Effector CD4-positive, alpha-beta T cell (primary cell): ENCODE data around the gene BATF2. TPM values are rescaled to one million over a fixed set of nuclear protein-coding genes. Genes with fewer than 3 reads are reported as not detected.
"Not testable (repeated sequence)": the region's sequence is repeated elsewhere in the genome, so short reads cannot be mapped to it uniquely, and the experiment has no call there.

Experiments
- DNase-seq: peaks from one replicate; pipeline ENCODE4 v3.0.0-alpha.2; 2020
- total RNA-seq: gene quantifications from one replicate; lab custom pipeline; 2026; lab: John Stamatoyannopoulos, UW

BATF2 gene, protein sequence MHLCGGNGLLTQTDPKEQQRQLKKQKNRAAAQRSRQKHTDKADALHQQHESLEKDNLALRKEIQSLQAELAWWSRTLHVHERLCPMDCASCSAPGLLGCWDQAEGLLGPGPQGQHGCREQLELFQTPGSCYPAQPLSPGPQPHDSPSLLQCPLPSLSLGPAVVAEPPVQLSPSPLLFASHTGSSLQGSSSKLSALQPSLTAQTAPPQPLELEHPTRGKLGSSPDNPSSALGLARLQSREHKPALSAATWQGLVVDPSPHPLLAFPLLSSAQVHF
- total RNA-seq: not detected

DNA sequence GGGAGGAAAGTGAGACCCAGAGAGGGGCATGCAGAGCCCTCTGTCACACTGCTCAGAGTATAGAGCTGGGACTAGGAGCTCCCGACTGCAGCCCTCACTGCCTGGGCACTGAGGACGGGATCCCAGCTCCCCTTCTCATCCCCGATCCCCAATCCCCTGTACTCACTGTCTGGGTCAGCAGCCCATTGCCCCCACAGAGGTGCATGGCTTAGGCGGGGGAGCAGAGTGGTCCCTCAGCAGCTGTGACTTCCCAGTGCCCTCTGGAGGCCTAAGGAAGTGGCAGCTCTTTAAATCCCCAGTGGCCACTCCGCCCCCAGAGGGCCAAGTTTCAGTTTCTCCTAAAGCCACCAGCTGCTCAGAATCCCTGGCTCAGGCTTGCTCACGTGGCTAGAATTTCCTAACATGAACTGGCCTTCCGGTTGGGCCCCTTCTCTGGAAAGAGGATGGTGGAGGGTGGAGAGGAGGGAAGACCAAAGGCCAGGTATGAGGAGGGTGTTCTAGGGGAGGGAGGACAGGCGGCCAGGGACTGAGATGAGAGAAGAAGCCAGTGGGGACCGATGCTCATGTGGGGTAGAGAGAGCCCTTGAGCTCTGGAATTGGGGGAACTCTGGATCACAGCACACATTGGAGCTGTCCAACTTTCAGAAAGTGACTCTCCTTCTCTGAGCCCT lies at the start of gene BATF2:
BATF2 (minus strand) TSS at position 262 of the 671 bp plus-strand sequence; CDS start at position 205, 57 bp downstream.
- DNase-seq: no peak

DNA sequence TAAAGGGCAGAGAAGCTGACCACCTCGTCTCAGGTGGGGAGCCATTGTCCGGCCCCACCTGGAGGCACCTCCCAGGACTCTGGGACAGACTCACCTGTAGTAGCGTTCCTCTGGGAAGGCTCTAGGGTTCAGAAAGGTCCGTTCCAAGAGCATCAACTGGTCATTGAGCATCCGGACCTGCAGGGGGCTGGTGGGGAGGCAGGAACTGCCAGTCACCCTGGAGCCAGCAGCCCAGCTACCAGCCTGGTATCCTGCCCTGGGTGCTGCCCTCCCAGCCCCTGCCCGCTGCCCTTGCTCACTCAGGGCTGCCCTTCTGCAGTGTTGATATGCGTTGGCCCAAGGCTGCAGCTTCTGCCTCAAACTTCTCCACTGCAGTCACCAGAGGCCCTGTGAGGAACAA lies 49.0 kb upstream of the BATF2 start:
- DNase-seq: no peak

DNA sequence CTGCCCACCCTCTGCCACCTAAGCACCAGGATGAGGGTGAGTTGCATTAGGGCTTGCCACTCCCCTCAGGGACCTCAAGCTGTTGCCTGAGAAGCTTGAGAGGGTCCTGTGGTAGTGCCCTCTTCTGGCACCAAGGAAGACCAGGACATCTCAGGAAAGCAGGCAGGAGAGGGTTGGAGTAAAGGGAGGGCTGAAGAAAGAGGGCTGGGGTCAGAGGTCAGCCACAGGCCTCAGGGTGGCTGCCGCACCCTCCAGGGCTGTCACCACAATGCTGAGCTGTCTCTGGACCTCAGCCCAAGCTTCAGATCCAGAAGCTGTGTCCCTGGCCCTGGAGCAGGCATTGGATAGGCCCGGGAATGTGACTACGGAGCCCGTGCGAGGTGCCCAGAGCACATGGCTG lies 48.3 kb upstream of the BATF2 start:
- DNase-seq: no peak

DNA sequence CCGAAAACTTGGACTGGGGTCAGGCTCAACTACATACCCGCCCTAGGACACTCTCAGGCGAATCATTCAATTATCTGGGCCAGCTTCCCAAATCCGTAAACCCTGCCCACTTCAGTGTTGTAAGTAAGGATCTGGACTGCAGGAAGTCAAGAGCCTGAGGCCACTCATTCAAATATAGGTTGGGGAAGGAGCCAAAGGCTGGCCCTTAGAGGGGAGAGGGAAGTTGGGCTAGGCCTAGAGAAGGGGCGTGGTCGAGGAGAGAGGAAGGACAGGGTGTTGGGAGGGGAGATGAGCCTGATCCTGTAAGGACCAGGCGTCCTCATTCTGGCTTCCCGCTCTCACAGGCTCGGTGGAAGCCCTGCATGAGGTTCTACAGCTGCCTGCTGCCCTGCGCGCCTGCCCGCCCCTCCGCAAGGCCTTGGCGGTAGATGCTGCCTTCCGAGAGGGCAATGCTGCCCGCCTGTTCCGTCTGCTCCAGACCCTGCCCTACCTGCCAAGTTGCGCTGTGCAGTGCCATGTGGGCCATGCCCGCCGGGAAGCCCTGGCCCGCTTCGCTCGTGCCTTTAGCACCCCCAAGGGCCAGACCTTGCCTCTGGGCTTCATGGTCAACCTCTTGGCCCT lies 47.2 kb upstream of the BATF2 start:
- DNase-seq: no peak

DNA sequence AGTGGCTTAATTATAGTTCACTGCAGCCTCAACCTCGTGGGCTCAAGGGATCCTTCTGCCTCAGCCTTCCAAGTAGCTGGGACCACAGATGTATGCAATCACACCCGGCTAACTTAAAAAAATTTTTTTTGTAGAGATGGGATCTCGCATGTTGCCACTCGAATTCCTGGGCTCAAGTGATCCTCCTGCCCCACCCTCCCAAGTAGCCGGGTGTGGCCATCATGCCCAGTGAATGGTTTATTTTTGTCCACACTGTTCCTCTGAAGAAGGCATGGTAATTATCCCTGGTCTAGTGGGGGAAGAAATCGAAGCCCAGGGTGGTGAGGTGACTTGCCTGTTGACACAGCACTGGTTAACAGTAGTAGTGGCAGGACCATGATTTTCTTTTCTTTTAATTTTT lies 46.1 kb upstream of the BATF2 start:
- no peak for DNase-seq

DNA sequence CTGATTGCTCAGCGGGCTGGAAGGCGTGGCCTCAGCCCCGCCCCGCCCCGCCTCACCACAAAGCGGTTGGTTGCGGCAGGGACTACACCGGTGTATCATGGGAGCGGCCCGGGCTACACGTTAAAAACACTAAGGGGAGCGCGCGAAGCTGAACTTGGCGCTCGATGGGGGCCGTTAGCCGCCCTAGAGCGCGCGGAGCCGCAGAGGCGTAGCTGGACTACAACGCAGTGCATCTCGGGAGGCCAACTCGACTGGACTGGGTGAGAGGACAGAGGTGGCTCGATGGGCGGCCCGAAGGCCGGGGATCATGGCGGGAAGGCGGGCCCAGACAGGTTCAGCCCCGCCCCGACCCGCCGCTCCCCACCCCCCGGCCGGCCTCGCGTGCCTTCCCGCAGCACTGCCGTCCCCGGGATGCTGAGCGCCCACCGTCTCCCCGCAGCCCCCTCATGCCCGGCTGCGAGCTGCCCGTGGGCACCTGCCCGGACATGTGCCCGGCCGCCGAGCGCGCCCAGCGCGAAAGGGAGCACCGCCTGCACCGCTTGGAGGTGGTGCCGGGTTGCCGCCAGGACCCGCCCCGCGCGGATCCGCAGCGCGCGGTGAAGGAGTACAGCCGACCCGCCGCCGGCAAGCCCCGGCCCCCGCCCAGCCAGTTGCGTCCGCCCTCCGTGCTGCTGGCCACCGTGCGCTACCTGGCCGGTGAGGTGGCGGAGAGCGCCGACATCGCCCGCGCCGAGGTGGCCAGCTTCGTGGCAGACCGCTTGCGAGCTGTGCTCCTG lies 44.3 kb upstream of the BATF2 start, which contains the start of gene SAC3D1:
SAC3D1 (plus strand) TSS at position 364 of the 776 bp plus-strand sequence; CDS start at position 447, 83 bp downstream.
- DNase-seq: peak; percentile 74

DNA sequence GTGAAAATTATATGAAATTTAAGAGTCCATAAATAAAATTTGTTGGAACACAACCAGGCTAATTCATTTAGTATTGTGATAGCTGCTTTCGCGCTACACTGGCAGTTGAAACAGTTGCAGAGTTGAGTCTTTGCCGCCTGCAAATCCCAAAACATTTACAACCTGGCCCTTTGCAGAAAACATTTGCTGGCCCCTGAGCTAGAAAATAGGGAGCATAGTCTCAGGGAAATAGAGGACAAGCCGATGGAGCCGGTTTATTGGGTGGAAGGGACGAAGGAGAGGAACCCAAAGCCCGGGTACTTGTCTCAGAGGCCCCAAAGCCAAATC lies 43.7 kb upstream of the BATF2 start:
- DNase-seq: no peak

DNA sequence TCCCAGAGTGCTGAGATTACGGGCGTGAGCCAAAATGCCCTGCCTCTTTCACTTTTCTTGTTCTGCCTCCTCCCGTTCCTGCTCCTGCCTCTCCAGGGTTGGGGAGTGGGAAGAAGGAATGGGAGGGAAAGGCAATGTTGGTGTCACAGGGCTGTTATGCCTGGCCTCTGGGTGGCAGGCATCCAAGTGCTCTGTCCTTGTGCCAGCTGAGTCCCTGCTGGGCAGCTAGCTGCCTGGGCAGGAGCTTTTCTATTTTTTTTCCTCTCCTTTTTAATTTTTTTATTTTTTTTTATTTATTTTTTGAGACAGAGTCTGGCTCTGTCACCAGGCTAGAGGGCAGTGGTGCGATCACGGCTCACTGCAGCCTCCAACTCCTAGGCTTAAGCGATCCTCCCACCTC lies 40.2 kb upstream of the BATF2 start:
- DNase-seq: no peak

DNA sequence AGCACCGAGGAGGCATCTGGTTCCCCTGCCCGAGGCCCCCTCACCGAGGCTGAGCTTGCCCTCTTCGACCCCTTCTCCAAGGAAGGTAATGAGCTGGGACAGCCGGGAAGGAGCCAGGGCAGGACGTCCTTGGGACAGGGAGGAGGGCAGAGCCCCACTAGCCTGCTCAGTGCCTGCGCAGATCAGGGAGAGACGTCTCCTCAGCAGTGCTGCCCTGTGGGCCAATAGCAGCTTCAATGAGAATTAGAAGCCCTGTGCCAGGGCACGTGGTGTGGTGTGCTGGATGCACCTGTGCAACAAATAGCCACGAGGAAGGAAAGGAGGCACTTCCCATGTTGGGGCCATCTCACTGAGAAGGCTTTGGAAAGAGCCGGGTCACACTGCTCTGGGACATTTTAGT lies 38.8 kb upstream of the BATF2 start:
- no peak for DNase-seq

DNA sequence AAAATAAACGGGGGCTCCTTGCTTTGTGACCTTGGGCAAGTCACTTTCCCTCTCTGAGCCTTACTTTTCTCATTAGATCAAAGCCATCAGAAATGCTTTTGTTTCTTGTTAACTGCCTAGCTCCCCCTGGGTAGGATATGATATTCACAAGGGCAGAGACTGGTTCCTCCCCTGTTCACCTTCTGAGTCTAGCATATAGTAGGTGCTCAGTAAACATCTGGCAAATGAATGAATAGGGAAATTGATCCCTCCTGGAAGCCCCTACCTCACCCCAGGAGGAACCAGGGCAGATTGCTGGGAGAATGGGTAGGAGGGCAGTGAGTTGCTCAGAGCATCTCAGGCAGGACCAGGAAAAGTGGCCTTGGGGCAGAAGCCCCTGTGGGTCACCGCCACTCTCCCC lies 37.7 kb upstream of the BATF2 start:
- DNase-seq: no peak

DNA sequence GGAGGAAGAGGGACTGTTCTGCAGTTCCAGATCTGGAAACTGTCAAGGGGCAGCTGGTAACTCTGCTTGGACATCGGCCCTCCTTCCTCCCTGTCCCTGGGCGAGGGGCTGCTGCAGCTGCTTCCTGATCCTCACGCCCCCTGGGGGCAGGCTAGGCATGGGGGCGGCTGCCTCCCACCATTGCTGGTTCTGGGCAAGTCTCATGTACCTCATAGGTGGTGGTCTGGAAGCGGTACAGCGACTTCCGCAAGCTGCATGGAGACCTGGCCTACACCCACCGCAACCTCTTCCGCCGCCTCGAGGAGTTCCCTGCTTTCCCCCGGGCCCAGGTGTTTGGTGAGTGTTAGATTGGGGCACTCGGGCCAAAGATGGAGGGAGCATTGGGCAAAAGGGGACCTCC lies 35.4 kb upstream of the BATF2 start:
- no peak for DNase-seq

DNA sequence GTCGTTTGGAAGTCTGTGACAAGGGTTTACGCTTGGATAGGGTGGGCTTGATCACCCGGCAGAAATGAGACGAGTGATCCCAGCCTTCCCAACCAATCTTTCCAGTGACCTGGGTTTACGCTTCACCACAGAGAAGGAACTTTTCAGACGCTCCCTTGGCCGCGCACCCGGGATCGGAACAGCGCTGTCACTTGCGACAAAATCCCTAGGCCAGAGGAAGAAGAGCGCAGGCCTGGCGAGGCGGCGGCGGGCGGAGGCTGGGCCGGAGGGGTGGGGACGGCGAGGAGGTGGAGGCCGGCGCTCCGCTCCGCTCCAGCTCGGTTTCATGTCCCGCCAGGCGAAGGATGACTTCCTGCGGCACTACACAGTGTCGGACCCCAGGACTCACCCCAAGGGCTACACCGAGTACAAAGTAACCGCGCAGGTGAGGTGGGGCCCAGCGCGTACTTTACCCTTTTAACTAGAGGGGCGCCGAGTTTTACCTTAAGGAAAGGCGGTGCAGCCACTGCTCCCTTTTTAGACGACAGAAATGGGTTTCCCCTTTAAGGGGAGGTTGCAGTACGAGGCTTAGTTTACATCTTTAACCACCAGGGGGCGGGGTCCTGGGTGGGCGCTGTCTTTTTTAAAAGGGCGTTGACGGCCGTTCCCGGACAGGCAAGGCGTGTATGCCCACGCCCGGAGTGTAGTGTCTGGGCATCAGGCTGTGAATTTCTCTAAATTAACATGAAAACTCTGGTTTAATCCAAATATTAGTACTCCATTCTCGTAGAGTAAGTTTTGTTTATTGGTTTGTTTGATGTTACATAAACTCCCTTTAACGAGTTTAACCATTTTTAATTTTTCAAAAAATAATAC lies 30.7 kb upstream of the BATF2 start, which contains the start of gene SNX15:
SNX15 (plus strand) TSS at position 227 of the 855 bp plus-strand sequence; CDS start at position 326, 99 bp downstream.
- peak; percentile 89 for DNase-seq

DNA sequence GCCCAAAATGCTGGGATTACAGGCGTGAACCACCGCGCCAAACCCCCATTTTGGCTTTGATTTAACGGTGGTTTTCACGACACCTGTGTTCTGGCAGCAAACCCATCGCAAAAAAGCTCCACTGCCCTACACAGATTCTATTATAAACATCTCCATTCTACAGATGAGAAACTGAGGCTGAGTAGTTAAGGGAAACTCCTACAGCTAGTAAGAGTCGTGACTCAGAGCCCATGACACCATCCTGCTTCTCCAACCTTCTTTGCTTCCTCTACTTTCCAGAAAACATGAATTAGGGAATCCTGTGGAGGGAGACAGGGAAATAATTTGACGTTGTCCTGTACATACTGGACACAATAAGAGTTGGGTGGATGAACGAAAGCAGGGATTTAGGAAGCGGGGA lies 30.0 kb upstream of the BATF2 start:
- DNase-seq: no peak

DNA sequence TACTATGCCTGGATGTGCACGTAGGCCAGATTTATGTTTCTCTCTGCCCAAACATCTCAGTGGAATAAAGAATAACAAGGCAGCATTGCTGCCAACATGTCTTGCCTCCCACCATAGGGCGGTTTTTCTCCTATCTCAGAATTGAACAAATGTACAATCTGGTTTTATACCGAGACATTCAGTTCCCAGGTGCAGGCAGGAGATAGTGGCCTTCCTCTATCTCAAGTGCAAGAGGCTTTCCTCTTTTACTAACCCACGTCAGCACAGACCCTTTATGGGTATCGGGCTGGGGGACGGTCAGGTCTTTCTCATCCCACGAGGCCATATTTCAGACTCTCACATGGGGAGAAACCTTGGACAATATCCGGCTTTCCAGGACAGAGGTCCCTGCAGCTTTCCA lies 26.7 kb upstream of the BATF2 start:
- not testable (repeated sequence) for DNase-seq

DNA sequence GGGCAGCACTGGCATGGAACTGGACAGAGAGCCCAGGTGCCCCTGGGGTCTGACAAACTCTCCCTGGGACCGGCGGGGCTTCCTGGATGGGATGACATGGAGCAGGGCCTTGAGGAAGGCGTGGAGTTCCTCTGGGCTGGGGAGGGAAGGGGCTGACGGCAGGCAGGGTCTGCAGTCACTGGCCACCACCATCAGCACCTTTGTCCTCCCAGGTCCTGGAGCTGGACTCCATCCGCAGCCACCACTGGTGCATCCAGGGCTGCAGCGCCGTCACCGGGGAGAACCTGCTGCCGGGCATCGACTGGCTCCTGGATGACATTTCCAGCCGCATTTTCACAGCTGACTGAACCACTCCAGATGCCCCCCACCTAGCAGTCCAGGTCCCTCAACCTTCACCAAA lies 24.7 kb upstream of the BATF2 start:
- no peak for DNase-seq

DNA sequence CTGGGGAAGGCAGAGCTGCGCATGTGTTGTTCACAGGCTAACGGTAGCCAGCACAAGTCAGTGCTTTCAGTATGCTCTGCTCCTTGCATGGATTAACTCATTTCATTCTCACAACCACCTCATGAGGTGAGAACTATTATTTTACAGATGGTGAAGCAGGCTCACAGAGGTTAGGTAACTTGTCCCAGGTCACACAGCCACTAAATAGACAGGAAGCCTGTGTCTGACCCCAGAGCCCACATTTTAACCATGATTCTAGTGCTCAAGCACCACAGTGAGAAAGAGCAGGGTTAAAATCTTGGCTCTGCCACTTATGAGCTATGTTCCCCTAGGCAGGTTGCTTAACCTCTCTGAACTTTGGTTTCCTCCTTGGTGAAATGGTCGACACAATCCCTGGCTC lies 24.2 kb upstream of the BATF2 start:
- no peak for DNase-seq

DNA sequence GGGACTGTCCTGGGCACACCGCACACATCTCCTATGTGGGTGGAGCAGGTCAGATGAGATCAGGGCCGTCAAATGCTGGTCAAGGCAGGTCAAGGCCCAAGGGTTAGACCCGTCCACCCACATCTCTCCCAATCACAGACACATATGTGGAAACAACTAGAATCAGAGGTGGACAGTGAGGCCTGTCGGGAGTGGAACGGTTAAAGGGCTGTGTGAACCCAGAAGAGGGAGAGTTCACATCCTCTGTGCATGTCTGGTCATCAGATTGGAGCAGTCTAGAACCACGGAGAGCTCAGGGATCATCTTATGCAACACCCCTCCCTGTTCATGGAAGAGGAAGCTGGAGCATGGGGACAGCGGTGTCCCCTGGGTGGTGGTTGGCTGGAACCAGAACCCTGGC lies 23.1 kb upstream of the BATF2 start:
- no peak for DNase-seq

DNA sequence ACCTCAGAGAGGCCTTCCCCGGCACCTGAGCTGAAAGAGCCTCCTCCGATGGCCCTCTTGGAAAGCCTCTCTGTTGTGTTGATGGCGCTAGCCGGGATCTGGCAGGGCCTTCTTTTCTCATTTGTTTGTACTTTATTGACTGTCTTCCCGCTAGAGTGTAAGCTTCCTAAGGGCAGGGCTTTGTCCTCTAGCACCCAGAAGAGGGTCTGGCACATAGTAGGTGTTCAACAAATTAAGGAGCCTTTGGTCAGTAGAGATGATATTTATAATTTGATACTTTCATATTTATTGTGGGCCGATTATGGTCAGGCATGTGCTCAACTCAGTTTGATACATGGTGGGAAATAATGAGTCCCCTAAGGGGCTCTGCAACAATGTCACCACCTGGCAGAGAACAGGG lies 21.2 kb upstream of the BATF2 start:
- no peak for DNase-seq

DNA sequence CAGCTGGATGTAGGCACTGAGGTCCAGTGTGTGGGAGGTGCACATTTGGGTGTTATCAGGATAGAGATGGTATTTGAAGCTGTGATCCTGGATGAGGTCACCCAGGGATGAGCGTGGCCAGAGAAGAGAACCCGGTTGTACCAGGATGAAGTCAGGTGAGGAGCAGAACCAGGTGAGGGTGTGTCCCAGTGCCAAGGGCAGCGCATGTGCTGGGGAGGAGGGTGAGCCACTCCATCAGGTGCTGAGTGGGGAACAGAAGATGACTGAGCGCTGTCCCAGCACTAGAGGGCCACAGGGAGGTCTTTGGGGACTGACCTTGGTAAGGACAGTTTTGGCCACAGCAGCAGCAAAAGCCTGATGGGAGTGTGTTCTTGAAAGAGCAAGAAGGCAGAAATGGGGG lies 19.9 kb upstream of the BATF2 start:
- DNase-seq: no peak

DNA sequence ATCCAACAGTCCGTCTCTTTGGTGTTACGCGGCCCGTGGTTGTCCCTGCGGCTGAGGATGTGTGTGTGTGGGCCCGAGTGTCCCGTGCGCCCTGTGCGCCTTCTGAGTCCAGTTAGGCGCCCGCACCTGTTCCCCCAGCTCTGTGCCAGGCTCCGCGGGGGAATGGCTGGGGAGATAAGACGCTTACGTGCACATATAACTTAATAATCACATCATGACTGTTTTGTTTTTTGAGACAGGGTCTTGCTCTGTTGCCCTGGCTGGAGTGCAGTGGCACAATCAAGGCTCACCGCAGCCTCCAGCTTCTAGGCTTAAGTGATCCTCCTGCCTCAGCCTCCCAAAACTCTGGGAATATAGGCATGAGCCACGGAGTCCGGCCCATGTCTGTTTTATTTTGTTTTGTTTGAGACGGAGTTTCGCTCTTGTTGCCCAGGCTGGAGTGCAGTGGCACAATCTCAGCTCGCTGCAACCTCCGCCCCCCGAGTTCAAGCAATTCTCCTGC lies 18.0 kb upstream of the BATF2 start:
- DNase-seq: no peak

DNA sequence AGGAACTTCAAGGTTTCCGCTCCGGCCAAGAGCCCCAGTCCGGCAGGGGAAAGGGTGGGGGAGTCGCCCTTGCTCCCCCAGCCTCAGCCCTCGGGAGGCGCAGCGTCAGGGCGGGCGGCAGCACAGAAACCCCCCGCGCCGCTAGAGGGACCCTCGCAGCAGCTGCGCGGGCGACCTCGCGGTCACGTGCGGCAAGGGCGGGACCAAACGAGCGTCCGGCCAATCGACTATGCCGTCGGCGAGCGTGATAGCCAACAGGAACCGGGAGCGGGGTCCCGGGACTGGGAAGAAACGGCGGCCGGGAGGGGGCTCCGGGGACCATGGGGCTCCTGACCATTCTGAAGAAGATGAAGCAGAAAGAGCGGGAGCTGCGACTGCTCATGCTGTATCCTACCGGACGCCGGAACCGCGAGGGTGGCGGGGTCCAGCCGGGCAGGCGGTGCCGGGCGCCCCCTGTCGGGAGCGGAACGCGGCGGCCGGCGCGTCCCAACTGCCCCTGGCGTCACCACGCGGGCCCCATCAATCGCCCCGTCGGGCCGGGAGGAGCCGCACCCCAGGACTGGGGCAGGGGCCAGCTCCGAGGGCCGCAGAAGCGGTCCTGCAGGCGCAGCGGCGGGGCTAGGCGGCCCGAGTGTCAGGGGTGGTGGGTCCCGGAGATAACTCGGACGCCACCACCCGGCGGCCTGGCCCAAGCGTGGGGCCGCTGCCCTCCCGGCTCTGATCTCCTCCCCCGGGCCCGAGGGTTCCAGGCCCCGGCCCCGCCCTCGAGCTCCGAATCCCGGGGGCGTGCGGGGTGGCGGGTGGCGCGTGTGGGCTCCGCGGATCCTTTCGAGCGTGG lies 17.3 kb upstream of the BATF2 start, which contains the start of gene ARL2:
ARL2 (plus strand) TSS at position 273 of the 838 bp plus-strand sequence; CDS start at position 321, 48 bp downstream.
- peak; percentile 80 for DNase-seq
